SK-N-SH treated with all-trans-retinoic acid at 6 μM for 48 hours (cell line): Measurements from ENCODE around the gene ADGRE3.

Source experiments
- ATAC-seq: fragments of 200-7000 bp; cut with Tn5 transposase; 3 replicates; pipeline ENCODE4 v1.9.1; 2020; ENCODE audit warnings: mild to moderate bottlenecking, moderate library complexity
- ARNTL ChIP-seq: fragments of 450-650 bp; formaldehyde crosslinking; IDR thresholded peaks from 2 replicates; pipeline ENCODE4 v1.5.0; 2020; ENCODE audit warnings: low read depth, mild to moderate bottlenecking, moderate library complexity, borderline replicate concordance
- BACH2 ChIP-seq: fragments of 250-450 bp; sonication (Bioruptor Pico); IDR thresholded peaks from 2 replicates; pipeline ENCODE4 v1.9.0; 2021; ENCODE audit warnings: mild to moderate bottlenecking, borderline replicate concordance
- CREB5 ChIP-seq: fragments of 250-450 bp; sonication (Bioruptor Pico); IDR thresholded peaks from 2 replicates; pipeline ENCODE4 v1.5.1; 2020; ENCODE audit warnings: low read depth, mild to moderate bottlenecking, moderate library complexity
- CSDC2 ChIP-seq: fragments of 250-450 bp; sonication (Bioruptor Pico); IDR thresholded peaks from 2 replicates; pipeline ENCODE4 v1.5.0; 2020; ENCODE audit warnings: mild to moderate bottlenecking, moderate library complexity
- ESRRG ChIP-seq: fragments of 250-450 bp; sonication (Bioruptor Pico); IDR thresholded peaks from 2 replicates; pipeline ENCODE4 v1.6.1; 2021; ENCODE audit warnings: mild to moderate bottlenecking
- ISL1 ChIP-seq: fragments of 250-450 bp; sonication (Bioruptor Pico); IDR thresholded peaks from 2 replicates; pipeline ENCODE4 v2.1.2; 2022; ENCODE audit warnings: mild to moderate bottlenecking, moderate library complexity
- OSR1 ChIP-seq: fragments of 250-450 bp; sonication (Bioruptor Pico); IDR thresholded peaks from 2 replicates; pipeline ENCODE4 v1.8.0; 2022; ENCODE audit warnings: moderate library complexity, mild to moderate bottlenecking, inconsistent platforms
- PATZ1 ChIP-seq: fragments of 250-450 bp; sonication (Bioruptor Pico); IDR thresholded peaks from 2 replicates; pipeline ENCODE4 v1.8.0; 2020; ENCODE audit warnings: mild to moderate bottlenecking, moderate library complexity, borderline replicate concordance
- RARB ChIP-seq: fragments of 250-450 bp; sonication (Bioruptor Pico); IDR thresholded peaks from 2 replicates; pipeline ENCODE4 v1.8.0; 2021; ENCODE audit warnings: mild to moderate bottlenecking, moderate library complexity
- SNAI2 ChIP-seq: fragments of 250-450 bp; sonication (Bioruptor Pico); IDR thresholded peaks from 2 replicates; pipeline ENCODE4 v1.5.0; 2020; ENCODE audit warnings: mild to moderate bottlenecking, moderate library complexity
- TCF4 ChIP-seq: fragments of 250-450 bp; sonication (Bioruptor Pico); IDR thresholded peaks from 2 replicates; pipeline ENCODE4 v1.8.0; 2021; ENCODE audit warnings: mild to moderate bottlenecking, moderate library complexity, borderline replicate concordance
- TOX ChIP-seq: fragments of 250-450 bp; sonication (Bioruptor Pico); IDR thresholded peaks from 2 replicates; pipeline ENCODE4 v1.8.0; 2021; ENCODE audit warnings: mild to moderate bottlenecking, moderate library complexity, borderline replicate concordance
- ZC3H10 ChIP-seq: fragments of 250-450 bp; sonication (Bioruptor Pico); IDR thresholded peaks from 2 replicates; pipeline ENCODE4 v1.5.1; 2021; ENCODE audit warnings: mild to moderate bottlenecking, moderate library complexity
- ZFP3 ChIP-seq: fragments of 250-450 bp; sonication (Bioruptor Pico); IDR thresholded peaks from 2 replicates; pipeline ENCODE4 v1.5.0; 2020; ENCODE audit warnings: mild to moderate bottlenecking, moderate library complexity
- ZFP30 ChIP-seq: fragments of 450-650 bp; formaldehyde crosslinking; IDR thresholded peaks from 2 replicates; pipeline ENCODE4 v1.5.0; 2022; ENCODE audit warnings: mild to moderate bottlenecking, moderate library complexity
- ZNF565 ChIP-seq: fragments of 450-650 bp; formaldehyde crosslinking; conservative IDR thresholded peaks from 2 replicates; pipeline ENCODE4 v1.5.0; 2020; ENCODE audit warnings: low read depth, mild to moderate bottlenecking, moderate library complexity
- ZNF70 ChIP-seq: fragments of 450-650 bp; formaldehyde crosslinking; IDR thresholded peaks from 2 replicates; pipeline ENCODE4 v1.5.0; 2020; ENCODE audit warnings: mild to moderate bottlenecking, moderate library complexity
- ZNF8 ChIP-seq: fragments of 450-650 bp; formaldehyde crosslinking; IDR thresholded peaks from 2 replicates; pipeline ENCODE4 v1.5.0; 2020; ENCODE audit warnings: mild to moderate bottlenecking, moderate library complexity
- TF ChIP-seq, protein P1 (sequence below): fragments of 250-450 bp; sonication (Bioruptor Pico); IDR thresholded peaks from 2 replicates; pipeline ENCODE4 v1.8.0; 2021; ENCODE audit warnings: low read depth, mild to moderate bottlenecking, moderate library complexity, borderline replicate concordance
- TF ChIP-seq, protein P2 (sequence below): fragments of 250-450 bp; sonication (Bioruptor Pico); IDR thresholded peaks from 2 replicates; pipeline ENCODE4 v1.5.0; 2020; ENCODE audit warnings: mild to moderate bottlenecking, moderate library complexity

The ADGRE3 gene

GRCh38 chr19:14673088-14673487 lies 1.6 kb downstream of the ADGRE3 start:
- no peak for ATAC-seq

GRCh38 chr19:14672188-14672872 lies 2.3 kb downstream of the ADGRE3 start:
- no peak for ATAC-seq
- TF ChIP-seq, protein P1, sequence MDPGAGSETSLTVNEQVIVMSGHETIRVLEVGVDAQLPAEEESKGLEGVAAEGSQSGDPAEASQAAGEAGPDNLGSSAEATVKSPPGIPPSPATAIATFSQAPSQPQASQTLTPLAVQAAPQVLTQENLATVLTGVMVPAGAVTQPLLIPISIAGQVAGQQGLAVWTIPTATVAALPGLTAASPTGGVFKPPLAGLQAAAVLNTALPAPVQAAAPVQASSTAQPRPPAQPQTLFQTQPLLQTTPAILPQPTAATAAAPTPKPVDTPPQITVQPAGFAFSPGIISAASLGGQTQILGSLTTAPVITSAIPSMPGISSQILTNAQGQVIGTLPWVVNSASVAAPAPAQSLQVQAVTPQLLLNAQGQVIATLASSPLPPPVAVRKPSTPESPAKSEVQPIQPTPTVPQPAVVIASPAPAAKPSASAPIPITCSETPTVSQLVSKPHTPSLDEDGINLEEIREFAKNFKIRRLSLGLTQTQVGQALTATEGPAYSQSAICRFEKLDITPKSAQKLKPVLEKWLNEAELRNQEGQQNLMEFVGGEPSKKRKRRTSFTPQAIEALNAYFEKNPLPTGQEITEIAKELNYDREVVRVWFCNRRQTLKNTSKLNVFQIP (CRISPR knock-in tag) = no peak
- TF ChIP-seq ARNTL (no peak), SNAI2 (CRISPR knock-in tag) (no peak), TCF4 (no peak), ZC3H10 (CRISPR knock-in tag) (no peak), BACH2 (CRISPR knock-in tag) (no peak), ZFP30 (no peak), RARB (no peak), ZNF8 (CRISPR knock-in tag) (no peak)

More at GRCh38 chr19:14673088-14673487, 1.6 kb downstream of the ADGRE3 start:
- TF ChIP-seq TOX (CRISPR knock-in tag) (no peak), ZNF8 (CRISPR knock-in tag) (no peak), ZNF565 (CRISPR knock-in tag) (no peak), RARB (no peak), PATZ1 (no peak), CSDC2 (no peak), ZNF70 (CRISPR knock-in tag) (no peak), ARNTL (no peak), ZFP3 (CRISPR knock-in tag) (no peak), ESRRG (CRISPR knock-in tag) (no peak)
- TF ChIP-seq, all 23 proteins: peak for 0

GRCh38 chr19:14670408-14670807 lies 4.2 kb downstream of the ADGRE3 start:
- TF ChIP-seq CREB5 = no peak
- TF ChIP-seq, protein P1 (CRISPR knock-in tag) = no peak
- TF ChIP-seq SNAI2 (CRISPR knock-in tag) = no peak
- TF ChIP-seq, protein P2, sequence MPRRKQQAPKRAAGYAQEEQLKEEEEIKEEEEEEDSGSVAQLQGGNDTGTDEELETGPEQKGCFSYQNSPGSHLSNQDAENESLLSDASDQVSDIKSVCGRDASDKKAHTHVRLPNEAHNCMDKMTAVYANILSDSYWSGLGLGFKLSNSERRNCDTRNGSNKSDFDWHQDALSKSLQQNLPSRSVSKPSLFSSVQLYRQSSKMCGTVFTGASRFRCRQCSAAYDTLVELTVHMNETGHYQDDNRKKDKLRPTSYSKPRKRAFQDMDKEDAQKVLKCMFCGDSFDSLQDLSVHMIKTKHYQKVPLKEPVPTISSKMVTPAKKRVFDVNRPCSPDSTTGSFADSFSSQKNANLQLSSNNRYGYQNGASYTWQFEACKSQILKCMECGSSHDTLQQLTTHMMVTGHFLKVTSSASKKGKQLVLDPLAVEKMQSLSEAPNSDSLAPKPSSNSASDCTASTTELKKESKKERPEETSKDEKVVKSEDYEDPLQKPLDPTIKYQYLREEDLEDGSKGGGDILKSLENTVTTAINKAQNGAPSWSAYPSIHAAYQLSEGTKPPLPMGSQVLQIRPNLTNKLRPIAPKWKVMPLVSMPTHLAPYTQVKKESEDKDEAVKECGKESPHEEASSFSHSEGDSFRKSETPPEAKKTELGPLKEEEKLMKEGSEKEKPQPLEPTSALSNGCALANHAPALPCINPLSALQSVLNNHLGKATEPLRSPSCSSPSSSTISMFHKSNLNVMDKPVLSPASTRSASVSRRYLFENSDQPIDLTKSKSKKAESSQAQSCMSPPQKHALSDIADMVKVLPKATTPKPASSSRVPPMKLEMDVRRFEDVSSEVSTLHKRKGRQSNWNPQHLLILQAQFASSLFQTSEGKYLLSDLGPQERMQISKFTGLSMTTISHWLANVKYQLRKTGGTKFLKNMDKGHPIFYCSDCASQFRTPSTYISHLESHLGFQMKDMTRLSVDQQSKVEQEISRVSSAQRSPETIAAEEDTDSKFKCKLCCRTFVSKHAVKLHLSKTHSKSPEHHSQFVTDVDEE (CRISPR knock-in tag) = no peak
- no peak for TF ChIP-seq ZNF8 (CRISPR knock-in tag)
- TF ChIP-seq RARB = no peak
- TF ChIP-seq CSDC2 = no peak
- no peak for TF ChIP-seq ARNTL
- no peak for TF ChIP-seq ISL1 (CRISPR knock-in tag)
- no peak for TF ChIP-seq ZFP30
- TF ChIP-seq TOX (CRISPR knock-in tag) = no peak
- ATAC-seq = no peak

- TF ChIP-seq ZNF70 (CRISPR knock-in tag) = no peak
- no peak for TF ChIP-seq ZC3H10 (CRISPR knock-in tag)
- TF ChIP-seq CREB5 = no peak
- TF ChIP-seq TOX (CRISPR knock-in tag) = no peak
- no peak for TF ChIP-seq OSR1 (CRISPR knock-in tag)
- no peak for TF ChIP-seq ZFP30
- no peak for TF ChIP-seq BACH2 (CRISPR knock-in tag)
- TF ChIP-seq RARB = no peak
- ATAC-seq = no peak
Observed at GRCh38 chr19:14669940-14670339, 4.7 kb downstream of the ADGRE3 start.
